HepG2 (cell line): Measurements from ENCODE around the gene NIP7. TPM values are rescaled to one million over a fixed set of nuclear protein-coding genes. Genes with fewer than 3 reads are reported as not detected.

Experiments used
- ADNP ChIP-seq: sonication (generic); formaldehyde crosslinking; IDR thresholded peaks from 2 replicates; pipeline ENCODE4 v1.4.0; 2020; ENCODE audit warnings: missing genetic modification reagents
- AKAP8 ChIP-seq: sonication (generic); formaldehyde crosslinking; IDR thresholded peaks from 2 replicates; pipeline ENCODE4 v1.5.1; 2020; ENCODE audit warnings: mild to moderate bottlenecking, missing genetic modification reagents
- CBX5 ChIP-seq: sonication (generic); formaldehyde crosslinking; IDR thresholded peaks from 2 replicates; pipeline ENCODE4 v1.4.0; 2020; ENCODE audit warnings: missing genetic modification reagents, borderline replicate concordance
- CC2D1A ChIP-seq: sonication (generic); formaldehyde crosslinking; IDR thresholded peaks from 2 replicates; pipeline ENCODE4 v1.8.1; 2023; ENCODE audit warnings: mild to moderate bottlenecking, missing genetic modification reagents
- CENPT ChIP-seq: sonication (generic); formaldehyde crosslinking; IDR thresholded peaks from 2 replicates; pipeline ENCODE4 v1.8.0; 2022; ENCODE audit warnings: low read depth, mild to moderate bottlenecking, moderate library complexity, missing genetic modification reagents
- EEA1 ChIP-seq: sonication (generic); formaldehyde crosslinking; IDR thresholded peaks from 2 replicates; pipeline ENCODE4 v1.5.1; 2020; ENCODE audit warnings: mild to moderate bottlenecking, missing genetic modification reagents, borderline replicate concordance
- GZF1 ChIP-seq: sonication (generic); formaldehyde crosslinking; IDR thresholded peaks from 2 replicates; pipeline ENCODE4 v1.5.1; 2020; ENCODE audit warnings: mild to moderate bottlenecking, missing genetic modification reagents
- HIVEP1 ChIP-seq: sonication (generic); formaldehyde crosslinking; IDR thresholded peaks from 2 replicates; pipeline ENCODE4 v1.4.0; 2020; ENCODE audit warnings: mild to moderate bottlenecking, missing genetic modification reagents
- HMGXB4 ChIP-seq, 2 experiments: sonication (generic) in 1 of 2; formaldehyde crosslinking in 1 of 2; IDR thresholded peaks; 2 replicates each; pipeline versions ENCODE4 v1.4.0 to v1.6.1; 2018 to 2020; ENCODE audit warnings: missing genetic modification reagents in 2 of 2, borderline replicate concordance in 1 of 2, low read depth in 1 of 2, mild to moderate bottlenecking in 1 of 2, missing biosample characterization in 1 of 2
- HNF1B ChIP-seq: sonication (generic); formaldehyde crosslinking; IDR thresholded peaks from 2 replicates; pipeline ENCODE4 v1.5.1; 2020; ENCODE audit warnings: mild to moderate bottlenecking, moderate library complexity, missing genetic modification reagents
- KDM4B ChIP-seq: sonication (generic); formaldehyde crosslinking; IDR thresholded peaks from 2 replicates; pipeline ENCODE4 v1.4.0; 2020; ENCODE audit warnings: missing genetic modification reagents
- KDM5A ChIP-seq: fragments of 200-600 bp; sonication (generic); IDR thresholded peaks from 2 replicates; pipeline ENCODE4 v1.7.0; 2018; ENCODE audit warnings: antibody characterized with exemption, mild to moderate bottlenecking, low read length, borderline replicate concordance
- KMT2B ChIP-seq: IDR thresholded peaks from 2 replicates; pipeline ENCODE4 v1.6.1; 2016; ENCODE audit warnings: missing genetic modification reagents, missing compliant biosample characterization
- MED1 ChIP-seq: sonication (generic); formaldehyde crosslinking; IDR thresholded peaks from 2 replicates; pipeline ENCODE4 v1.4.0; 2020; ENCODE audit warnings: missing genetic modification reagents
- MED13 ChIP-seq: sonication (generic); formaldehyde crosslinking; IDR thresholded peaks from 2 replicates; pipeline ENCODE4 v1.5.0; 2020; ENCODE audit warnings: missing genetic modification reagents
- MYNN ChIP-seq: sonication (generic); formaldehyde crosslinking; IDR thresholded peaks from 2 replicates; pipeline ENCODE4 v1.4.0; 2020; ENCODE audit warnings: mild to moderate bottlenecking, low read depth, missing genetic modification reagents
- NR3C1 ChIP-seq: sonication (generic); formaldehyde crosslinking; IDR thresholded peaks from 2 replicates; pipeline ENCODE4 v1.4.0; 2020; ENCODE audit warnings: missing genetic modification reagents
- TP53 ChIP-seq: sonication (generic); formaldehyde crosslinking; conservative IDR thresholded peaks from 2 replicates; pipeline ENCODE4 v1.4.0; 2020; ENCODE audit warnings: missing genetic modification reagents
- ZFYVE20 ChIP-seq: sonication (generic); formaldehyde crosslinking; IDR thresholded peaks from 2 replicates; pipeline ENCODE4 v1.8.0; 2023; ENCODE audit warnings: low read depth, mild to moderate bottlenecking, moderate library complexity, missing genetic modification reagents, borderline replicate concordance
- ZMAT5 ChIP-seq: sonication (generic); formaldehyde crosslinking; IDR thresholded peaks from 2 replicates; pipeline ENCODE4 v1.5.0; 2020; ENCODE audit warnings: mild to moderate bottlenecking, low read depth, missing genetic modification reagents, borderline replicate concordance
- ZNF136 ChIP-seq: sonication (generic); formaldehyde crosslinking; IDR thresholded peaks from 2 replicates; pipeline ENCODE4 v1.8.1; 2022; ENCODE audit warnings: low read depth, mild to moderate bottlenecking, moderate library complexity, missing genetic modification reagents
- ZNF143 ChIP-seq: sonication (generic); formaldehyde crosslinking; IDR thresholded peaks from 2 replicates; pipeline ENCODE4 v1.4.0; 2020; ENCODE audit warnings: missing genetic modification reagents
- ZNF292 ChIP-seq: sonication (generic); formaldehyde crosslinking; IDR thresholded peaks from 2 replicates; pipeline ENCODE4 v1.8.1; 2022; ENCODE audit warnings: mild to moderate bottlenecking, low read depth, missing genetic modification reagents, borderline replicate concordance
- ZNF530 ChIP-seq: sonication (generic); formaldehyde crosslinking; IDR thresholded peaks from 2 replicates; pipeline ENCODE4 v1.5.0; 2020; ENCODE audit warnings: low read depth, mild to moderate bottlenecking, missing genetic modification reagents
- ZNF674 ChIP-seq: sonication (generic); formaldehyde crosslinking; IDR thresholded peaks from 2 replicates; pipeline ENCODE4 v1.5.0; 2020; ENCODE audit warnings: low read depth, mild to moderate bottlenecking, missing genetic modification reagents
- ZNF773 ChIP-seq: sonication (generic); formaldehyde crosslinking; IDR thresholded peaks from 2 replicates; pipeline ENCODE4 v1.4.0; 2020; ENCODE audit warnings: missing genetic modification reagents, borderline replicate concordance
- ZSCAN30 ChIP-seq: sonication (generic); formaldehyde crosslinking; IDR thresholded peaks from 2 replicates; pipeline ENCODE4 v1.5.0; 2020; ENCODE audit warnings: mild to moderate bottlenecking, missing genetic modification reagents
- polyA plus RNA-seq, 8 experiments: library from polyadenylated mRNA; depleted of rRNA in 3 of 8; stranded (reverse) in 7 of 8; unstranded in 1 of 8; fragments of >200 nt; fragmentation: Illumina TruSeq in 4 of 8; extraction: Trizol in 4 of 8; gene quantifications; 2 replicates each; pipeline versions ENCODE4 v1.2.1 to v1.2.3, GENCODE V29; 2011 to 2016; ENCODE audit warnings: low read depth in 4 of 8, missing spikeins in 1 of 8, mixed read lengths in 1 of 8; ENCODE audit not compliant: insufficient read depth in 1 of 8
- total RNA-seq, 5 experiments: library from RNA; depleted of rRNA; stranded (reverse); fragments of >200 nt; fragmentation: Illumina TruSeq; extraction: Trizol; gene quantifications; 2 replicates each; pipeline ENCODE4 v1.2.3, GENCODE V29; 2016; ENCODE audit warnings: low read depth in 1 of 5

NIP7 gene
- total and polyA plus RNA-seq, 2 of the 13 experiments (the other 11 are each of a cell fraction or from before 2014, with no cell fraction given) = 15.3 to 114 TPM

- TF ChIP-seq HIVEP1 (CRISPR knock-in tag) = peak; percentile 92
- TF ChIP-seq EEA1 = no peak; the same call in 1 of the 2 replicates
- no peak for TF ChIP-seq CC2D1A
- no peak; the same call in none of the 2 replicates for TF ChIP-seq TP53 (CRISPR knock-in tag)
- TF ChIP-seq KDM5A = peak; percentile 74
- 0 out of 2 replicates have a peak, but pooled peaks have one; percentile 84 for TF ChIP-seq ZSCAN30 (CRISPR knock-in tag)
- peak; percentile 92 for TF ChIP-seq MED1
- peak; percentile 93 for TF ChIP-seq HNF1B
- peak; percentile 48; the same call in 1 of the 2 replicates for TF ChIP-seq GZF1 (CRISPR knock-in tag)
- peak; percentile 34; the same call in 1 of the 2 replicates for TF ChIP-seq CBX5
- peak; percentile 30; the same call in 1 of the 2 replicates for TF ChIP-seq CENPT (CRISPR knock-in tag)
- peak; percentile 98 for TF ChIP-seq HMGXB4 (CRISPR knock-in tag; IDR thresholded peaks at IDR 0.05; ENCODE audit: borderline replicate concordance in 1 of 2, low read depth in 1 of 2)
- peak; percentile 98 for TF ChIP-seq KMT2B (CRISPR knock-in tag)
- no peak for TF ChIP-seq ZFYVE20
- 0 out of 2 replicates have a peak, but pooled peaks have one; percentile 16 for TF ChIP-seq ZNF773 (CRISPR knock-in tag)
- peak; percentile 89; the same call in 1 of the 2 replicates for TF ChIP-seq ZNF136 (CRISPR knock-in tag)
- peak; percentile 24; the same call in 1 of the 2 replicates for TF ChIP-seq AKAP8 (CRISPR knock-in tag)
- TF ChIP-seq ZNF143 (CRISPR knock-in tag) = peak; percentile 80
- TF ChIP-seq MYNN (CRISPR knock-in tag) = peak; percentile 82; the same call in 1 of the 2 replicates
- no peak for TF ChIP-seq ZNF292 (CRISPR knock-in tag)
- TF ChIP-seq MED13 (CRISPR knock-in tag) = no peak
- peak; percentile 34; the same call in 1 of the 2 replicates for TF ChIP-seq NR3C1
- no peak for TF ChIP-seq ZMAT5 (CRISPR knock-in tag)
- TF ChIP-seq ZNF674 (CRISPR knock-in tag) = 0 out of 2 replicates have a peak, but pooled peaks have one; percentile 81
- peak; percentile 68 for TF ChIP-seq KDM4B
- TF ChIP-seq ZNF530 (CRISPR knock-in tag) = no peak
- TF ChIP-seq ADNP (CRISPR knock-in tag) = no peak
Measured at GRCh38 chr16:69339289-69340094, at the start of gene NIP7, which contains the start of gene COG8 (continued).
